Measurements from ENCODE around the gene ADARB1. TPM values are rescaled to one million over a fixed set of nuclear protein-coding genes. Genes with fewer than 3 reads are reported as not detected.

Gene ADARB1
- total RNA-seq, 5 donors from 2014 or later (not counting 1 experiment from before 2014, with no cell fraction given): 39.7 to 50.3 (median 44.5) TPM

GRCh38 chr21:45054227-45054926 is 20.0 kb upstream of the ADARB1 start:
- H3K27ac ChIP-seq (ENCODE audit: low read length): no peak overlapping the region
- no peak overlapping the region for H3K27ac Mint-ChIP-seq
- H3K9me3 Mint-ChIP-seq: no peaks in the 10 kb centered on the region
- no peaks in the 10 kb centered on the region for H3K36me3 ChIP-seq (ENCODE audit: control insufficient read depth in 2 of 2, extremely low read depth in 1 of 2, insufficient read depth in 1 of 2, low read length in 1 of 2)
- H3K9me3 ChIP-seq: no peaks in the 10 kb centered on the region
- 59% methylated on average over 15 of the region's 18 CpGs for WGBS (ENCODE audit: insufficient coverage)
- no peaks in the 10 kb centered on the region for H3K36me3 Mint-ChIP-seq
- no peak for DNase-seq
- H3K4me1 Mint-ChIP-seq: no peaks in the 10 kb centered on the region
- CTCF ChIA-PET: interaction anchor here in 1 of 2 donors (0.6 kb wide), 1 partner anchor 368 kb away, joined by 3 read pairs; no protein-coding TSS in a partner anchor
- H3K4me1 ChIP-seq (ENCODE audit: control insufficient read depth in 1 of 2, extremely low read depth in 1 of 2, insufficient read depth in 2 of 2, low read length in 2 of 2): no peaks in the 10 kb centered on the region
- ATAC-seq (replicated peaks in 1 of 4): no peak
- H3K27me3 Mint-ChIP-seq: peaks cover 27 to 42% of the 10 kb centered on the region in 2 donors
- no peak overlapping the region for H3K4me3 Mint-ChIP-seq
- H3K27me3 ChIP-seq (replicated peaks in 1 of 2; ENCODE audit: control insufficient read depth in 2 of 2, extremely low read depth in 1 of 2, insufficient read depth in 2 of 2, low read length in 1 of 2): peaks cover 0 to 48% of the 10 kb centered on the region in 2 experiments
- POLR2A ChIA-PET: no interaction called here
- H3K4me3 ChIP-seq (ENCODE audit: control insufficient read depth in 1 of 2, extremely low read depth in 1 of 2, low read length in 1 of 2): no peak overlapping the region

DNA sequence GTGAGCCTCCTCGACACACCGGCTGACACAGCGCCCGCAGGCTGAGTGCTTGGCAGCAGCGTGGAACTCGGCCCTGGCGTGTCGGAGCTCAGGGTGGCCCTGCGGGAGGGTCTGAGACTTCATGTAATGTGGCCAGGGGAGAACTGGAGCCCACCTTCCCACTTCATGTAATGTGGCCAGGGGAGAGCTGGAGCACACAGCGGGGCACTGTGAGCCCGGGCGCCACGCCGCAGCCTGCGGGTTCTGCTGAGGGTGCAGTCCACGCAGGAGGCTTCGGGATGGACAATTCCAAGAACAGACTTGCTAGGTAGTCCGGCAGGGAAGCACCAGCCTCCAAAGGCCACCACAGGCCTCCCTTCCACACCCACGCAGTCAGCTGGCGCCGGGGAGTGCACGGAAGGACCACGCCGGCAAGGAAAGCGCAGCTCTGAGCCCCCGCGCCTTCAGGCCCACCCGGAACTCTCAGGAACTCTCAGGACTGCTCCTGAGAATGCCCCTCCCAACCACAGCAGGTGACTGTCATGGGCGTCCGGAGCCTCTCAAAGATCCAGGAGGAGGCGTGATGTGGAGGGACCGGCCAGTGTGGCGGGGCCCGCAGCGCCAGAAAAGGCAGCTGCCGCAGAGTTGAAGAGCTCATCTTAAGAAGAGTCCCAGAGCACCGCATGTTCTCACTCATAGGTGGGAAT is 19.3 kb upstream of the ADARB1 start:
- no peak for ATAC-seq (replicated peaks in 1 of 4)
- 86% methylated on average over 26 of the region's 37 CpGs for WGBS (ENCODE audit: insufficient coverage)
- Mint-ChIP-seq H3K9me3 (no peaks in the 10 kb centered on the region), H3K27ac (no peak overlapping the region), H3K36me3 (no peaks in the 10 kb centered on the region), H3K4me3 (no peak overlapping the region), H3K27me3 (peaks cover 26 to 37% of the 10 kb centered on the region in 2 donors), H3K4me1 (no peaks in the 10 kb centered on the region)
- H3K4me1 ChIP-seq (ENCODE audit: control insufficient read depth in 1 of 2, extremely low read depth in 1 of 2, insufficient read depth in 2 of 2, low read length in 2 of 2): no peaks in the 10 kb centered on the region
- peaks cover 0 to 48% of the 10 kb centered on the region in 2 experiments for H3K27me3 ChIP-seq (replicated peaks in 1 of 2; ENCODE audit: control insufficient read depth in 2 of 2, extremely low read depth in 1 of 2, insufficient read depth in 2 of 2, low read length in 1 of 2)
- no peak overlapping the region for H3K4me3 ChIP-seq (ENCODE audit: control insufficient read depth in 1 of 2, extremely low read depth in 1 of 2, low read length in 1 of 2)
- POLR2A ChIA-PET: no interaction called here
- H3K9me3 ChIP-seq: no peaks in the 10 kb centered on the region
- DNase-seq: peak in 1 of 35 experiments; percentile 20
- H3K36me3 ChIP-seq (ENCODE audit: control insufficient read depth in 2 of 2, extremely low read depth in 1 of 2, insufficient read depth in 1 of 2, low read length in 1 of 2): no peaks in the 10 kb centered on the region
- CTCF ChIA-PET: interaction anchor here in 1 of 2 donors (0.6 kb wide), 1 partner anchor 368 kb away, joined by 3 read pairs; no protein-coding TSS in a partner anchor
- no peak overlapping the region for H3K27ac ChIP-seq (ENCODE audit: low read length)

DNA sequence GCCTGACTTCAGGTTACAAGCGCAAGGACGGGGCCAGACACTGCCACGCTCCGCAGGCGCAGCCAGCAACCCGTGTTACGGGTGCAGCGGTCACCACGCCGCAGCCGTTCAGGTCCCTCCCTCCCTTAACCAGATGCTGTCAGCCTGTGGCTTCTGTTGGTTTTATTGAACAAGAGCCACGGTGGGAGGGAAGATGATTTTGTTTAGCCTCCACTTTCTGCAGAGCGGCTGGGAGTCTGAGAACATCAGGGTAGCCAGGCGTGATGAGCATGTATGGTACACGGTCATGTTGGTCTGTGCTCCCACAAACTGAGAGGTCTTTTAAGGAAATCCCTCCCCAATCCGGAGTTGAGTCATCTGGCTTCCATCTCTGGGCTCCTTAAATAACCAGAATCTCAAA is 18.5 kb upstream of the ADARB1 start:
- H3K27ac Mint-ChIP-seq: no peak overlapping the region
- Histone ChIP-seq H3K36me3 (ENCODE audit: control insufficient read depth in 2 of 2, extremely low read depth in 1 of 2, insufficient read depth in 1 of 2, low read length in 1 of 2) (no peaks in the 10 kb centered on the region), H3K27me3 (replicated peaks in 1 of 2; ENCODE audit: control insufficient read depth in 2 of 2, extremely low read depth in 1 of 2, insufficient read depth in 2 of 2, low read length in 1 of 2) (peaks cover 0 to 48% of the 10 kb centered on the region in 2 experiments), H3K9me3 (no peaks in the 10 kb centered on the region), H3K4me3 (ENCODE audit: control insufficient read depth in 1 of 2, extremely low read depth in 1 of 2, low read length in 1 of 2) (no peak overlapping the region), H3K27ac (ENCODE audit: low read length) (no peak overlapping the region), H3K4me1 (ENCODE audit: control insufficient read depth in 1 of 2, extremely low read depth in 1 of 2, insufficient read depth in 2 of 2, low read length in 2 of 2) (no peaks in the 10 kb centered on the region)
- DNase-seq: no peak
- no peaks in the 10 kb centered on the region for H3K36me3 Mint-ChIP-seq
- CTCF ChIA-PET: no interaction called here
- ATAC-seq (replicated peaks in 1 of 4): no peak
- WGBS (ENCODE audit: insufficient coverage): 84% methylated on average over 10 of the region's 16 CpGs
- POLR2A ChIA-PET: no interaction called here
- peaks cover 24 to 32% of the 10 kb centered on the region in 2 donors for H3K27me3 Mint-ChIP-seq
- no peaks in the 10 kb centered on the region for H3K9me3 Mint-ChIP-seq
- no peak overlapping the region for H3K4me3 Mint-ChIP-seq
- no peaks in the 10 kb centered on the region for H3K4me1 Mint-ChIP-seq

DNA sequence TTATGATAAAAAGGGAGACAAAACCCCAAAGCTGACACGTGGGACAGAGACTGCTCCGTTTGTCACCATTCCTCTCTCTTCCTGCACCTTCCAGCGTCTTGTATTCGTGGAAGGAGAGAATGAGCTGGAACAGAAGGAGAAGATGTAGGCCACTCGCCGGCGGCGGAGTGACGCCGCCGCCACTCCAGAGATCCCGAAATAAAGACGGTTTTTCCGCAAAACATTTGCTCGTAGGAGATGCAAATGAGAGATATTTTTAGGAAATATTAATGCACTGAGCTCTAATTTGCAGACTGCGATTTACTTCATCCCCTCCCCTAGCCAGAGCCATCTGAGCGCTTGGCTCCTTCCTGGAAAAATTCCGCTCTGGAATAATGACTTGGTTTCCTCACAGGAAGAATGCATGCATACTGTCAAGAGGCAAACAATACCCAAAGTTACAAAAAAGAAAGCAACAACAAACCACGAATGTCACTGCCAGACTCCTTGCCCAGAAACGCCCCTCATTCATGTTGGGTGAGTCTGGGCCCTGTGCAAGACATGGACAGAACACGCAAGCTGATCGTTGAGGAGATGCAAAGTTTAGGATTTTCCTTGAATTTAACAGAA is 18.0 kb upstream of the ADARB1 start:
- POLR2A ChIA-PET: no interaction called here
- CTCF ChIA-PET: no interaction called here
- Histone ChIP-seq H3K4me3 (ENCODE audit: control insufficient read depth in 1 of 2, extremely low read depth in 1 of 2, low read length in 1 of 2) (no peak overlapping the region), H3K27me3 (replicated peaks in 1 of 2; ENCODE audit: control insufficient read depth in 2 of 2, extremely low read depth in 1 of 2, insufficient read depth in 2 of 2, low read length in 1 of 2) (peaks cover 0 to 48% of the 10 kb centered on the region in 2 experiments), H3K4me1 (ENCODE audit: control insufficient read depth in 1 of 2, extremely low read depth in 1 of 2, insufficient read depth in 2 of 2, low read length in 2 of 2) (no peaks in the 10 kb centered on the region), H3K9me3 (no peaks in the 10 kb centered on the region), H3K36me3 (ENCODE audit: control insufficient read depth in 2 of 2, extremely low read depth in 1 of 2, insufficient read depth in 1 of 2, low read length in 1 of 2) (no peaks in the 10 kb centered on the region), H3K27ac (ENCODE audit: low read length) (no peak overlapping the region)
- Mint-ChIP-seq H3K27ac (no peak overlapping the region), H3K9me3 (no peaks in the 10 kb centered on the region), H3K4me3 (no peak overlapping the region), H3K27me3 (peaks cover 24 to 30% of the 10 kb centered on the region in 2 donors), H3K36me3 (no peaks in the 10 kb centered on the region), H3K4me1 (no peaks in the 10 kb centered on the region)
- ATAC-seq (replicated peaks in 1 of 4): no peak
- DNase-seq: no peak
- 53% methylated on average over 5 of the region's 22 CpGs for WGBS (ENCODE audit: insufficient coverage)

- ChIA-PET POLR2A (no interaction called here), CTCF (no interaction called here)
- no peak overlapping the region for H3K27ac Mint-ChIP-seq
- Histone ChIP-seq H3K36me3 (ENCODE audit: control insufficient read depth in 2 of 2, extremely low read depth in 1 of 2, insufficient read depth in 1 of 2, low read length in 1 of 2) (no peaks in the 10 kb centered on the region), H3K4me3 (ENCODE audit: control insufficient read depth in 1 of 2, extremely low read depth in 1 of 2, low read length in 1 of 2) (no peak overlapping the region), H3K27ac (ENCODE audit: low read length) (no peak overlapping the region), H3K4me1 (ENCODE audit: control insufficient read depth in 1 of 2, extremely low read depth in 1 of 2, insufficient read depth in 2 of 2, low read length in 2 of 2) (no peaks in the 10 kb centered on the region), H3K27me3 (replicated peaks in 1 of 2; ENCODE audit: control insufficient read depth in 2 of 2, extremely low read depth in 1 of 2, insufficient read depth in 2 of 2, low read length in 1 of 2) (peaks cover 0 to 42% of the 10 kb centered on the region in 2 experiments), H3K9me3 (no peaks in the 10 kb centered on the region)
- DNase-seq: no peak
- 86% methylated on average over 8 of the region's 12 CpGs for WGBS (ENCODE audit: insufficient coverage)
- H3K4me3 Mint-ChIP-seq: no peak overlapping the region
- H3K27me3 Mint-ChIP-seq: peaks cover 24 to 28% of the 10 kb centered on the region in 2 donors
- no peaks in the 10 kb centered on the region for H3K36me3 Mint-ChIP-seq
- no peaks in the 10 kb centered on the region for H3K4me1 Mint-ChIP-seq
- no peaks in the 10 kb centered on the region for H3K9me3 Mint-ChIP-seq
- ATAC-seq (replicated peaks in 1 of 4): no peak
Measured at GRCh38 chr21:45056917-45057560, 17.3 kb upstream of the ADARB1 start.

DNA sequence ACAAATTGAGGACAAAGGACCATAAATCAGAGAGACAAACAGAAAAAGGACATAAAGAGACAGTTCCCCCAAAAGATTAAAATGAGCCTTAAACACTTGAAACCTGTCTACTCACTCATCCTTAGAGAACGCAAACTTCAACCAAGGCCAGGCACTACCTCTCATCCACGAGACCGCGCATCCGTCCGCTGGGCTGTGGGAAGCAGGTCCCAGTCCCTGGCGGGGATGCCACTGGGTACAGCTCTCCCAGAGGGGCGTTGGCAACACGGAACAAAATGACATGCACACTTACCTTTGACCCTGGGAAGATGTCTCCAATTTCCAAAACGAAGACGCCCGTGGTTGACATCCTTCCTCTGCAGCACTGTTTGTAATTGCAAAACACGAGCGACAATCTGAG is 16.5 kb upstream of the ADARB1 start:
- Histone ChIP-seq H3K27me3 (replicated peaks in 1 of 2; ENCODE audit: control insufficient read depth in 2 of 2, extremely low read depth in 1 of 2, insufficient read depth in 2 of 2, low read length in 1 of 2) (peaks cover 0 to 34% of the 10 kb centered on the region in 2 experiments), H3K9me3 (no peaks in the 10 kb centered on the region), H3K4me1 (ENCODE audit: control insufficient read depth in 1 of 2, extremely low read depth in 1 of 2, insufficient read depth in 2 of 2, low read length in 2 of 2) (no peaks in the 10 kb centered on the region), H3K27ac (ENCODE audit: low read length) (no peak overlapping the region), H3K4me3 (ENCODE audit: control insufficient read depth in 1 of 2, extremely low read depth in 1 of 2, low read length in 1 of 2) (no peak overlapping the region), H3K36me3 (ENCODE audit: control insufficient read depth in 2 of 2, extremely low read depth in 1 of 2, insufficient read depth in 1 of 2, low read length in 1 of 2) (no peaks in the 10 kb centered on the region)
- Mint-ChIP-seq H3K4me1 (no peaks in the 10 kb centered on the region), H3K4me3 (no peak overlapping the region), H3K27ac (no peak overlapping the region), H3K27me3 (peaks cover 22 to 26% of the 10 kb centered on the region in 2 donors), H3K36me3 (no peaks in the 10 kb centered on the region), H3K9me3 (no peaks in the 10 kb centered on the region)
- ChIA-PET POLR2A (no interaction called here), CTCF (no interaction called here)
- DNase-seq (no peak), ATAC-seq (replicated peaks in 1 of 4) (no peak)
- 86% methylated on average over 11 of the region's 14 CpGs for whole genome bisulfite sequencing (ENCODE audit: insufficient coverage)

Measured in T-cell (primary cell).